Fibroblast of skin of right quadriceps (primary cell): Measurements from ENCODE around the gene LARP1.
"Not testable (repeated sequence)": the region's sequence is repeated elsewhere in the genome, so short reads cannot be mapped to it uniquely, and the experiment has no call there.

Source experiments
- DNase-seq: peaks from one replicate; pipeline ENCODE4 v3.0.0-alpha.2; 2013

The LARP1 gene

DNA sequence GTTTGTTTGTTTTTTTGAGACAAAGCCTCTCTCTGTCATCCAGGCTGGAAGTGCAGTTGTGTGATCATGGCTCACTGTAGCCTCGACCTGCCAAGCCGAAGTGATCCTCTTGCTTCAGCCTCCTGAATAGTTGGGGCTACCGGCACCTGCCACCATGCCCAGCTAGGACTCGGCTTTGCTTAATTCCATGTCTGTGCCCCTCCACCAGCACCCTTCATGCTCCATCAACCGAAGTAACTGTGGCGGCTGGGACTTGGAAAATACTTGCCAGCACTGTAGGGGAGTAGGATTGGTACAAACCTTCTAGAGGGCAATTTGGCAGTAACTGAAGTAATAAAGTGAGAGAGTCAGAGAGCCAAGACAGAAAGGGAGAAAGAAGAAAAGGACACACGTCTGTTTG lies 76.3 kb downstream of the LARP1 start:
- no peak for DNase-seq

- DNase-seq = not testable (repeated sequence)
Observed at GRCh38 chr5:154832804-154833203, 77.6 kb downstream of the LARP1 start.

DNA sequence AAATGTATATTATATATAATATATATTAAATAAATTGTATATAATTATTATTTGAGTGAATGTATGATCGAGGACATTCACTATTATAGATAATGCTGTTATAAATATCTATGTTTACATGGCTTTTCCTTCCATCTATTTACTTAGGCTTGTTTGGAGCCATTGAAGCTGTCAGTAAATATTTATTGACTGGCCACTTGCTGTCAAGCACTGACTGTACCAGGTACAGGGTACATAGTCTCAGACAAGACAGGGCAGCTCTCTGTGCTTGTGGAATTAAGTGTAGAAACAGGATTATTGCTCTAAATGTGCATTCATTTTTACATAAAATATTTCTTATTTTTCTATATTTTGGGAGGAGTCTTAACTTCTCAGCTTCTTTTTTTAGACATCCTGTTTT lies 78.9 kb downstream of the LARP1 start:
- DNase-seq = no peak

DNA sequence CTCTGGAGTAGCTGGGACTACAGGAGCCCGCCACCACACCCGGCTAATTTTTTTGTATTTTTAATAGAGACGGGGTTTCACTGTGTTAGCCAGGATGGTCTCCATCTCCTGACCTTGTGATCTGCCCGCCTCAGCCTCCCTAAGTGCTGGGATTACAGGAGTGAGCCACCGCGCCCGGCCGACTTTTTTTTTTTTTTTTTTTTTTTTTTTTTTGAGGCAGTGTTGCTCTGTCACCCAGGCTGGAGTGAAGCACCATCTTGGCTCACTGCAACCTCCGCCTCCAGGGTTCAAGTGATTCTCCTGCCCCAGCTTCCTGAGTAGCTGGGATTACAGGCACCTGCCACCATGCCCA lies 80.5 kb downstream of the LARP1 start:
- not testable (repeated sequence) for DNase-seq

- no peak for DNase-seq
Observed at GRCh38 chr5:154836225-154836624, 81.0 kb downstream of the LARP1 start.

DNA sequence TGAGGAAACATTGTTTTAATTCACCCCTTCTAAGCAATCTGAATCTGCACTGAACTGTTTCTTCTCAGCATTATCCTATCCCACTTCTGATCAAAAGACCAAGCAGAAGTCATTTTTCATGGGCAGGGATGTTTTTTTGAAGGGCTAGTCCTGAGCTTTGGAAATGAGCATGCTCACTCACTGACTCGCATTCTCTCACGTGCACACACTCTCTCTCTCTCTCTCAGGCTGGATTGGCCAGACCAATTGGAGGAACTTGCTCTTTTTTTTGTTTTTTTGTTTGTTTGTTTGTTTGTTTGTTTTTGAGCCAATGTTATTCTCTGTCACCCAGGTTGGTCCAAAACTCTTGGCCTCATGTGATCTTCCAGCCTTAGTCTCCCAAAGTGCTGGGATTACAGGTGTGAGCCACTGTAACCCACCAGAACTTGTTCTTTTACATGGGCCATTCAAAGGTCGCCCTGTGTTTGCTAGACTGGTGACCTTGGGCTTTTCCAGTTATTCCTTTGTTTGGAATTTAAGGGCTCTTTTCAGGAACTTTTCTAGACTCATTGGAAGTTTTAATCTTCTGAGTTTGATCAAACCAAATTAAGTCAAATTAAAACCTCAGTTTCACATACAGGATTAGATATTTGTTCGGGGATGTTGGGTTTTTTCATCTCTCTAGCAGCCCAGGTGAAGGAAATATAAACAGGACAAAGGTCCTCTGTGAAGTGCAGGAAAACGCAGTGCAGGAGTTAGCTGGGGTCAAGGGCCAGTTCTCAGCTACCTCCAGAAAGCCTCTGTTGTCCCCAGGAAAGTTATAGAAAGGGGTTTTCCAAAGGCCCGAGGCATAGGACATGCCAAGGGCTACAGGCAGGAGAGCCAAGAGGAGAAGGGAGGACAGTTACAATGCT lies 82.1 kb downstream of the LARP1 start:
- no peak for DNase-seq

DNA sequence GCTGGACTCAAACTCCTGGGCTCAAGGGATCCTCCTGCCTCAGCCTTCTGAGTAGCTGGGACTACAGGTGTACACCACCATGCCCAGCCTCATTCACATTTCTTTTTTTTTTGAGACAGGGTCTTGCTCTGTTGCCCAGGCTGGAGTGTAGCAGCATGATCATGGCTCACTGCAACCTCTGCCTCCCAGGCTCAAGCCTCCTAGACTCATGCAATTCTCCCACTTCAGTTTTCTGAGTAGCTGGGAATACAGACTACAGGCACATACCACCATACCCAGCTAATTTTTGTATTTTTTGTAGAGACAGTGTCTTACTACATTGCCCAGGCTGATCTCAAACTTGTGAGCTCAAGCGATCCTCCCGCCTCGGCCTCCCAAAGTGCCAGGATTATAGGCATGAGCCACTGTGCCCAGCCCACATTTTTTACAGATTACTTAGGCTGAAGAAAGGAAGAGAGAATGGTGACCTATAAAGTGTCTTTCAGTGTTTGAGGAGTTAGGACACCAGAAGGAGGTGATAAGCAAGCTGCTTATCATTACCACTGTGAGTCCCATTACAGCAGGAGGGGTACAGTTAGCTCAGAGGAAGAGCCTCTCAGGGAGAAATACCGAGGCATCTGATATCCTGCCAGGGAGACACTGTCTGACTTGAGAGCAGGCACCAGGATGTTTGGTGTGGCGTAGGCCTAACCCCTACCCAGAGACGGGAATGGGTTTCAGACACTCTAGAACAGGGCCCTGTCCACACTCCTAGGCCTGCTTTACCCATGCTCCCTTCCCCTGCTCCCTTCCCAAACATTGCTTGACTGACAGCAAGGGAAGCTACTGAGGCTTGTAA lies 85.5 kb downstream of the LARP1 start:
- no peak for DNase-seq

DNA sequence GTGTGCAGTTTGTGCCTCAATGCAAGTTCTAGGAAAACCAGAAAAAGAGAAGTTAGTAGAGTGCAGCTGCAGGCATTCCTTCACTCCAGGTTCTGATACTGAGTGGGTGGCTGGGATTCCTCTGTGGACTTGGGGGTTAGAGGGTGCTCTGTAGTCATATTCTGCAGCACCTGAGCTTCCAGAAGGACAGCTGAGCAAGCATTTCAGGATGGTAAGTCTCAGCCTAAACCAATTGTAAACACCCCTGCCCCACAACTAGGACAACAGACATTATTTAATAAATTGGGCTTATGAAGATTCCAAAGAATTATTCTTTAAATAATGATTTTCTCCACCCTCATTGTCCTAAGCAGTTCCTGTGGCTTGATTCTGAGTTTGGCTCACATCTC lies 86.1 kb downstream of the LARP1 start:
- DNase-seq = no peak

DNA sequence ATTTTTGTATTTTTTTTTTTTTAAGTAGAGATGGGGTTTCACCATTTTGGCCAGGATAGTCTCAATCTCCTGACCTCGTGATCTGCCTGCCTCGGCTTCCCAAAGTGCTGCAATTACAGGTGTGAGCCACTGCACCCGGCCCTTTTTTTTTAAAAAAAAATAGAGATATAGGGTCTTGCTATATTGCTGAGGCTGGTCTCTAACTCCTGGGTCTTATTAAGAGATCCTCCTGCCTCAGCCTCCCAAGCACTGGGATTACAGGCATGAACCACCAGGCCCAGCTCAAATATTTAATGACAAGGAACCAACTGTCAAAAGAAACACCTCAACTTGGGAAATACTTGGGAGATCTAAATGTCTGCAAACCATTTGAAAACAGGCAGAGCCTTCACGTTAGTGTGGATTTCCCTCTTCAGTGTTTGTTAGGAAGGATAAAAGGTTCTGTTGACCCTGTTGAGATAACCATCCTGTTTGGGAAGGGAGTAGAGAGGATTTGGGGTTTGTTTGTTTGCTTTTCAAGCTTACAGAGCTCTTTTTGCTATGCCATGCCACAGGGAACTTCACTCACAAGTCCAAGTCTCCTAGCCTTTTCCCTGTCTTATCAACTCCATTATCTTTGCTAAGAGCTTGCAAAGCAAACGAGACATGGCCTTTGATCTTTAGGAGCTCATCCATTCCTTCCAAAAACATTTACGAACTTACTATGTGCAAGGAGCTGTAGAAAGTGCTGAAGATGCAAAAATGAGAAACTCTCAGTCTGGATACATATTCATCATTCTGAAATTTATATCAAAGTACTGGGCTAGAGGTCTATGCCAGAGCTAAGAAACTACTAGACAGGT lies 87.7 kb downstream of the LARP1 start:
- DNase-seq = no peak

DNA sequence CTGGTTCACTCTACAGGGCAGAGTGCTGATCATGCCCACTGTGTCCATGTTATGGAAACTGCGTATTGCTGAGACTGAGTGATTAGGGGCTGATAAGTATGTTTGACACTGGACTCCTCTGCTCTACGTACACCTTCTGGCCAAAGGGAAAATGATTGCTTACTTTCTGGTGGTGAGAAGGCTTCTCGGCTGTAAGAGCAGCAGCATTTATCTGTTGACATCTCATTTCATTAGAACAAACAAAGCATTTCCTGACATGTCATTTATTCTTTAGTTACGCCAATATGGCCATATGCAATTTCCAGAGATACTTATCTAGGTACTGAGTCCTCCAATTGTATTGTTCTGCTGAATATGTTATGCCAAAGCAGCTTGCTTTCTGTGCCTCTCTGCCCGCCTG lies 89.6 kb downstream of the LARP1 start:
- no peak for DNase-seq

DNA sequence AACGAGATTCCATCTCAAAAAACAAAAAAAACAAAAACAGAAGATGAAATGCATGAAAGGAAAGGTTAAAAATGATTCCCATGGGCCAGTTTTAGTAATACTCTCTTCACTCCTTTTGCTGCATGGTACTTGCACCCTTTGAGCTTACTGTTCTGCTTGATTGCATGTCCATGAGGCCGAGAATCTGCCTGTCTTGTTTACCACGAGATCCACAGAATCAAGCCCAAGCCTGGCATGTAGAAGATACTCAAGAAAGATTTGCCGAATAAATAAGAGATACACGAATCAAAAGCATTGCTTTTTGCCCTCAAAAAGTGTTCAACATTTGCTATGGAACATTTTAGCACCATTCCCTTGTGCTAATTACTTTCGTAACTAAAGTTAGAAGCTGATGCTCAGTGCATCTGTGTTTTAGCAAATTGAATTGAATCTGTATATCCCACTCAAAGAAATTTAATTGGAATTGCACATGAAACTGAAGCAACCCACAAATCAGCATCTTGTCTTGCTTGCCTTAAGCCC lies 94.1 kb downstream of the LARP1 start:
- no peak for DNase-seq

GRCh38 chr5:154849791-154850201 lies 94.6 kb downstream of the LARP1 start:
- no peak for DNase-seq

DNA sequence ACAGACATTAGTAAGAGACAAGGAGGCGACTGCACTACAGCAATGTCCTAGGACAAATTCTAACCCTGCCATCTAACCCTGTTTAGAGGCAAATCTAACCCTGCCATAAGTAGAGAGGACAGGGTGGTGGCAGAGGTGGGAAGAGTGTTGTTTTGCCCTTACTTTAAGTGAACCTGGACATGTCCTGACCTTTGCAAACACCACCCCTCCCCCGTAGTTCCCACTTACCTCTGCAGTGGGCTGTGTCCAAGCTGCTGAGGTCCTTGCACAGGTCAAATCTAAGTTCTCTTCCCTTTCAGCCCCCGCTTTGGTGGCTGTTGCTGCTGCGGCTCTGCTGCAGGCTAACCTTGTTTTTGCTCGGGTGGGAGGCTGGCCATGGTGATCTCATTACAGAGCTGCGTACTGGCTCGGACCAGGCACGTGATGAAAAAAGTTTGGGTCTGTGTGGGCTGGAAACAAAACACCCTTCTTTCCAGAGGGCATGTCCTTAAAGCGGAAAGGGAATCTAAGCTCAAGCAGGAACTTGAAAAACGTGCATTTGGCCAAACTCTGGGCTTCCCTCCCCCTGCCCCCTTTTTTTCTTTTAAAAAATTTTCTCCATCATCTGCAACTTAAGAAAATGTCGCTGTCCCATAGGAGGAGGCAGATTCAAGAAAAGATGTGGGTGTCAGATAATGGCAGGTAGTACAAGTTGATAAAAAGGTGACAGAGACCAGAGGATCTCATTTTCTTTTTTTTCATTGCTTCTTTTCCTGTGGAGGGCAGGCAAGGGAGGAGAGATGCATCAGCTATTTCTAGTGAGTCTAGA lies 95.3 kb downstream of the LARP1 start, which contains the start of gene FAXDC2:
FAXDC2 (minus strand) TSS at position 349 of the 808 bp plus-strand sequence. CDS start 12,425 bp downstream, outside the sequence.
- peak; percentile 76 for DNase-seq

- no peak for DNase-seq
Observed at GRCh38 chr5:154851351-154851750, 96.2 kb downstream of the LARP1 start.

DNA sequence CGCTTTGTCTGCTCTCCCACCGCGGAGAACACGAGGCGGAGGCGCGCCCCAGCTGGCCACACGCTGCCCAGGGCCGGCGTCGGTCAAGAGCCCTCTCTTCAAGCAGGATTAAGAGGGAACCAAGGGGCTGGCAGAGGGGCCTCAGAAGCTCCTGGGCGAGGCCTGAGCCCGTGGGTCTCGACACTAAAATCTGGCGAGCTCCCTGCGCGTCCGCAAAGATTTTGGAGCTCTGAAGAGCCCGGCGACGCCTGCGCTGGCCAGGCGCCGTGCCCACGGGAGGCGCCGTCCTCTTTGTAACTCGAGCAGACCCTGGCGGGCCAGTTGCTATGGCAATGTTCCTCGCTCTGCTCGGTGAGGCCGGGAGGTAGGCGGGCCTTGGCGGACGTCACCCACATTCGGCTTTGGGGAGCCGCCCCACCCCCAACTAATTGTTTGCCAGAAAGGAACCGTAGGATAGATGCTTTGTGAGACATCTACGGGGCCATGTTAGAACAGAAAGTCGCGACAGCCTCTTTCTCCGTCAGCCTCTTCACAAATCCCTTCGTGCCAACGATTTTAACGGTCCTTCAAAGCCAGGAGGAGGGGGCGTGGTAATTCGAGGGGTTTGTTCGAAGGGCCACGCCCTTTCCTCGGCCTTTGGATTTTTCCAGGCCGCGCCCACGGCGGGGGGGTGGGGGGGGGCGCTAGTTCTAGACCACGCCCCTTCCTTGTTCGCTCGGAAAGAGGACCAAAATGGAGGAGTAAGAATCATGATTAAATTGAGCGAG lies 102.5 kb downstream of the LARP1 start:
- peak; percentile 98 for DNase-seq

DNA sequence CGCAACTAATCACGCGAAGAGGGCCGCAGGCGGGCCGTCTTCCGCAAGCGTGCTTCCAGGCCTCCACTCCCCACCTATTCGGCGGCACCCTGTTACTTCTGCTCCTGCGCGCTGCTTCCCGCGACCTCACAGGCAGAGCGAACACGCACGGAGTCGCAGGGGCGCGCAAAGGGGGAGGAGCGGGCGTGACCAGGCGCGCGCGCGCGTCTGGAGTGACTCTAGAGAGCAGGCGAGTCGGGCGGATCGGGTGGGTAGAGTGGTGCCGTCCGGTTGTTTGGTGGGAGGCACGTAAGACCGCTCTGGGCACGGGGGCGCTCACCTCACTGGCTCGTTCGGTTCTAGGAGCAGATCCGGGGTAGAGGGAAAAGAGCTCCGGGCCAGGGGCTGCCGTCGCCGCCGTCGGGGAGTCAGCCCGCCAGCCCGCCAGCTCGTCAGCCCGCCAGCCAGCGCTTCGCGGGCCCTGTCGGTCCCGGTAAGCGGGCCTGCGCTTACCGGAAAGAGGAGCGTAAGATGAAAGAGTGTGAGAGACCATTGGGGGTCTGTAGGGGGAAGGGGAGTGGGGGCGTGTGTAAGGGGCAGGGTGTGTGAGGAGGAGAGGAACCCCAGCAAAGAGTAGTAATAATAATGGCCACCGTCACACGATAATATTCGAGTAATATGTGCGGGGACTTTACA lies 103.3 kb downstream of the LARP1 start, which contains the start of gene CNOT8:
CNOT8 (plus strand) TSS at position 331 of the 675 bp plus-strand sequence. CDS start 4,652 bp downstream, outside the sequence.
- DNase-seq = peak; percentile 98

GRCh38 chr5:154858972-154859871 lies 104.0 kb downstream of the LARP1 start:
- no peak for DNase-seq

DNA sequence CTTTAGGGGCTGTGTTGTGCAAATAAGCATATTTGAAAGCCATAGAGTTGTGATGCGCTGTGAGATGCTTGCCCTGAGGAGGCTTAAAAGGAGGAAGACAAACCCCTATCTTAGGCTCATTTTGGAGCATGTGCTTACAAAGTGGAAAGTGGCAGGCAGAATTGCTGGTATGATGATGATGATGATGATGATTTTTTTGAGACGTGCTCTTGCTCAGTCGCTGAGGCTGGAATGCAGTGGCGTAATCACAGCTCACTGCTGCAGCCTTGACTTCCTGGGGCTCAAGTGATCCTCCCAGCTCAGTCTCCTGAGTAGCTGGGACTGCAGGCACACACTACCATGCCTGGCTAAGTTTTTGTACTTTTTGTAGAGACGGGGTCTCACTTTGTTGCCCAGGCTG lies 104.9 kb downstream of the LARP1 start:
- DNase-seq = peak; percentile 72

DNA sequence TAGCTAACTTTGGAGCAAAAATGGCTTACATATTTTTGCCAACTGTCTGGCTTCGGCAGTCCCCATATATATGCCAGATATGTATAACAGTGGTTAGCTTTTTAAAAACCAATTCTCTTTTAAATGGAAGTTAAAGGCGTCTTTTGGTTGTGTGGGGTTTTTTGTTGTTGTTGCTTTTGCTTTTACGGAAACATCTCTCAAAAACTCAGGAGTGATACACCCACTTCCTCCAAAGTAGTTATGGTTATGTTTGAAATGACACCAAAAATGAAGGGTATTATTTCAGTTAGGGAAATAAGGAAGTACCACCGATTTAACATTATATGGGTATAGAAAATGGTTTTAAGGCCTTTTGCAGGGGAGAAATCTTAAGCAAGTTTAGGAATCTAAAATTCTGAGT lies 105.6 kb downstream of the LARP1 start:
- DNase-seq = no peak
